GM21825 (cell line): ENCODE results near the gene CBFA2T2.
"Not testable (repeated sequence)": the region's sequence is repeated elsewhere in the genome, so short reads cannot be mapped to it uniquely, and the experiment has no call there.

Experiments used
- ATAC-seq: cut with Tn5 transposase; IDR thresholded peaks from one replicate; pipeline ENCODE4 v1.9.1; 2021; ENCODE audit warnings: mild to moderate bottlenecking, moderate library complexity; ENCODE audit not compliant: unreplicated experiment

Gene CBFA2T2

GRCh38 chr20:33490023-33490933, at the start of gene CBFA2T2:
Gene CBFA2T2 (plus strand): TSS chr20:33490096. CDS start chr20:33490268, 172 bp downstream.
- ATAC-seq = peak; percentile 44

- not testable (repeated sequence) for ATAC-seq
Measured at GRCh38 chr20:33440562-33440961, 49.3 kb upstream of the CBFA2T2 start.

GRCh38 chr20:33441142-33441955, 48.5 kb upstream of the CBFA2T2 start:
- no peak for ATAC-seq

- ATAC-seq = no peak
Measured at GRCh38 chr20:33442136-33443005, 47.5 kb upstream of the CBFA2T2 start.

- ATAC-seq = peak; percentile 17
Measured at GRCh38 chr20:33443006-33443511, 46.8 kb upstream of the CBFA2T2 start.

- ATAC-seq = peak; percentile 73
Measured at GRCh38 chr20:33443512-33444239, 46.2 kb upstream of the CBFA2T2 start, which contains the start of gene SNTA1. Gene SNTA1 (minus strand): TSS chr20:33443763. CDS start chr20:33443620, 143 bp downstream.

GRCh38 chr20:33444797-33445560, 44.9 kb upstream of the CBFA2T2 start:
- no peak for ATAC-seq

GRCh38 chr20:33445881-33446625, 43.8 kb upstream of the CBFA2T2 start:
- ATAC-seq = no peak

- no peak for ATAC-seq
Measured at GRCh38 chr20:33450867-33451266, 39.0 kb upstream of the CBFA2T2 start.

GRCh38 chr20:33456916-33457642, 32.8 kb upstream of the CBFA2T2 start:
- not testable (repeated sequence) for ATAC-seq

- no peak for ATAC-seq
Measured at GRCh38 chr20:33459599-33459998, 30.3 kb upstream of the CBFA2T2 start.

- ATAC-seq = no peak
Measured at GRCh38 chr20:33460711-33461110, 29.2 kb upstream of the CBFA2T2 start.

GRCh38 chr20:33463332-33464101, 26.4 kb upstream of the CBFA2T2 start:
- ATAC-seq = no peak

GRCh38 chr20:33464759-33465158, 25.1 kb upstream of the CBFA2T2 start:
- not testable (repeated sequence) for ATAC-seq

- ATAC-seq = no peak
Measured at GRCh38 chr20:33465481-33466302, 24.2 kb upstream of the CBFA2T2 start.

GRCh38 chr20:33466303-33466646, 23.6 kb upstream of the CBFA2T2 start:
- no peak for ATAC-seq
